ENCODE results near the gene EDARADD. TPM values are rescaled to one million over a fixed set of nuclear protein-coding genes. Genes with fewer than 3 reads are reported as not detected.

The EDARADD gene
- total and polyA plus RNA-seq, 2 of the 13 experiments (the other 11 are each of a cell fraction or from before 2014, with no cell fraction given), result 0.03 TPM; not detected in 1

DNA sequence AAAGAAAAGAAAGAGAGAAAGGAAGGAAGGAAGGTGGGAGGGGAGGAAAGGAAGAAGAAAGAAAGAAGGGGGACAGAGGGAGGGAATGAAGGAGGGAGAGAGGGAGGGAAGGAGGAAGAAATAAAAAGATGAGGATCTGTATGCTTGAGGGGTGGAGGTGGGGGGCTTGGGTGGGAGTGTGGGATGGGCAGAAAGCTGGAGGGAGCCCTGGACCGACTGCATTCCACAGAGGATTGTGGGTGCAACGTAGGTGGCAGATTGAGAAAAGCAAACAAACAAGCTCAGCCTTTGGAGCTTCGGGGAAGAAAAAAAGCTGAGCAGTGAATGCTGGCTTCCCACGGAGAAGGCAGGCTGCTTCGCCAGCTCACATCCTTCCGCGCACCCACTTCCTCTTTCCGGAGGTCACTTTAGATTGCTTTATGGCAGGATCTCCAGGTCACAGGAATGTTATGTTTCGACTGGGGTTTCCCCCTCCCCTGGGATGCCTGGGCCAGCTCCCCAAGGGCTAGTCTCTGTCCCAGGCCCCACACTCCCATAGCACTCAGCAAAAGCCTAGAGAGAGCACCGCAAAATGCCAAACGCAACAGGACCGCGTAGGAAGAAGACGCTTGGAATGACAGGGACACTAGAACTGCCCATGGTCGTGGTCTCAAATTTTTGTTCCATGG, 109.0 kb downstream of the EDARADD start (continued):
- TF ChIP-seq HOXA7 (CRISPR knock-in tag; IDR thresholded peaks at IDR 0.05) (no peak), ZNF333 (CRISPR knock-in tag; IDR thresholded peaks at IDR 0.05; ENCODE audit: borderline replicate concordance) (no peak), PAX8 (CRISPR knock-in tag; IDR thresholded peaks at IDR 0.05; ENCODE audit: borderline replicate concordance) (no peak), SRSF1 (optimal IDR thresholded peaks at IDR 0.05; ENCODE audit: low read depth, low read length) (no peak), STAT6 (CRISPR knock-in tag; IDR thresholded peaks at IDR 0.05; ENCODE audit: borderline replicate concordance) (0 out of 2 replicates have a peak, but pooled peaks have one; percentile 33), ZBTB8A (CRISPR knock-in tag; IDR thresholded peaks at IDR 0.05; ENCODE audit: borderline replicate concordance, low read depth) (no peak), ZFP41 (CRISPR knock-in tag; IDR thresholded peaks at IDR 0.05; ENCODE audit: borderline replicate concordance) (no peak), ZFP90 (CRISPR knock-in tag; IDR thresholded peaks at IDR 0.05; ENCODE audit: borderline replicate concordance) (no peak), ZNF543 (CRISPR knock-in tag; IDR thresholded peaks at IDR 0.05) (no peak), MYC (CRISPR knock-in tag; IDR thresholded peaks at IDR 0.05; ENCODE audit: borderline replicate concordance) (no peak; the same call in 1 of the 2 replicates), BRD4 (CRISPR knock-in tag; IDR thresholded peaks at IDR 0.05) (no peak), ZNF572 (CRISPR knock-in tag; IDR thresholded peaks at IDR 0.05) (no peak), SNAPC2 (CRISPR knock-in tag; IDR thresholded peaks at IDR 0.05) (no peak), ZNF841 (CRISPR knock-in tag; IDR thresholded peaks at IDR 0.05; ENCODE audit: borderline replicate concordance) (no peak), KLF12 (CRISPR knock-in tag; IDR thresholded peaks at IDR 0.05; ENCODE audit: borderline replicate concordance) (no peak), HNRNPL (IDR thresholded peaks at IDR 0.05; ENCODE audit: low read depth, low read length) (no peak), ZBTB1 (CRISPR knock-in tag; IDR thresholded peaks at IDR 0.05; ENCODE audit: borderline replicate concordance) (no peak), HDAC2 (CRISPR knock-in tag; IDR thresholded peaks at IDR 0.05) (peak; percentile 97)
- TF ChIP-seq, protein P1, sequence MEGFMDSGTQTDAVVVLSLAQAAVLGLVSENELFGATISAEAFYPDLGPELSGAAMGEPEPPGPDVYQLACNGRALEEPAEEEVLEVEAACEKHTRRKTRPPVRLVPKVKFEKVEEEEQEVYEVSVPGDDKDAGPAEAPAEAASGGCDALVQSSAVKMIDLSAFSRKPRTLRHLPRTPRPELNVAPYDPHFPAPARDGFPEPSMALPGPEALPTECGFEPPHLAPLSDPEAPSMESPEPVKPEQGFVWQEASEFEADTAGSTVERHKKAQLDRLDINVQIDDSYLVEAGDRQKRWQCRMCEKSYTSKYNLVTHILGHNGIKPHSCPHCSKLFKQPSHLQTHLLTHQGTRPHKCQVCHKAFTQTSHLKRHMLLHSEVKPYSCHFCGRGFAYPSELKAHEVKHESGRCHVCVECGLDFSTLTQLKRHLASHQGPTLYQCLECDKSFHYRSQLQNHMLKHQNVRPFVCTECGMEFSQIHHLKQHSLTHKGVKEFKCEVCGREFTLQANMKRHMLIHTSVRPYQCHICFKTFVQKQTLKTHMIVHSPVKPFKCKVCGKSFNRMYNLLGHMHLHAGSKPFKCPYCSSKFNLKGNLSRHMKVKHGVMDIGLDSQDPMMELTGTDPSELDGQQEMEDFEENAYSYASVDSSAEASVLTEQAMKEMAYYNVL (CRISPR knock-in tag; IDR thresholded peaks at IDR 0.05; ENCODE audit: borderline replicate concordance), result peak; percentile 98
- TF ChIP-seq, protein P2, sequence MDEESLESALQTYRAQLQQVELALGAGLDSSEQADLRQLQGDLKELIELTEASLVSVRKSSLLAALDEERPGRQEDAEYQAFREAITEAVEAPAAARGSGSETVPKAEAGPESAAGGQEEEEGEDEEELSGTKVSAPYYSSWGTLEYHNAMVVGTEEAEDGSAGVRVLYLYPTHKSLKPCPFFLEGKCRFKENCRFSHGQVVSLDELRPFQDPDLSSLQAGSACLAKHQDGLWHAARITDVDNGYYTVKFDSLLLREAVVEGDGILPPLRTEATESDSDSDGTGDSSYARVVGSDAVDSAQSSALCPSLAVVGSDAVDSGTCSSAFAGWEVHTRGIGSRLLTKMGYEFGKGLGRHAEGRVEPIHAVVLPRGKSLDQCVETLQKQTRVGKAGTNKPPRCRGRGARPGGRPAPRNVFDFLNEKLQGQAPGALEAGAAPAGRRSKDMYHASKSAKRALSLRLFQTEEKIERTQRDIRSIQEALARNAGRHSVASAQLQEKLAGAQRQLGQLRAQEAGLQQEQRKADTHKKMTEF (CRISPR knock-in tag; IDR thresholded peaks at IDR 0.05), result peak; percentile 80
- TF ChIP-seq, protein P3, sequence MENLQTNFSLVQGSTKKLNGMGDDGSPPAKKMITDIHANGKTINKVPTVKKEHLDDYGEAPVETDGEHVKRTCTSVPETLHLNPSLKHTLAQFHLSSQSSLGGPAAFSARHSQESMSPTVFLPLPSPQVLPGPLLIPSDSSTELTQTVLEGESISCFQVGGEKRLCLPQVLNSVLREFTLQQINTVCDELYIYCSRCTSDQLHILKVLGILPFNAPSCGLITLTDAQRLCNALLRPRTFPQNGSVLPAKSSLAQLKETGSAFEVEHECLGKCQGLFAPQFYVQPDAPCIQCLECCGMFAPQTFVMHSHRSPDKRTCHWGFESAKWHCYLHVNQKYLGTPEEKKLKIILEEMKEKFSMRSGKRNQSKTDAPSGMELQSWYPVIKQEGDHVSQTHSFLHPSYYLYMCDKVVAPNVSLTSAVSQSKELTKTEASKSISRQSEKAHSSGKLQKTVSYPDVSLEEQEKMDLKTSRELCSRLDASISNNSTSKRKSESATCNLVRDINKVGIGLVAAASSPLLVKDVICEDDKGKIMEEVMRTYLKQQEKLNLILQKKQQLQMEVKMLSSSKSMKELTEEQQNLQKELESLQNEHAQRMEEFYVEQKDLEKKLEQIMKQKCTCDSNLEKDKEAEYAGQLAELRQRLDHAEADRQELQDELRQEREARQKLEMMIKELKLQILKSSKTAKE (CRISPR knock-in tag; IDR thresholded peaks at IDR 0.05; ENCODE audit: borderline replicate concordance), result peak; percentile 46; the same call in 1 of the 2 replicates

All from HepG2 (cell line).